Erythroblast (primary cell): Measurements from ENCODE around the gene TCEA3.

ENCODE experiments used
- GATA1 ChIP-seq: IDR thresholded peaks from 2 replicates; pipeline ENCODE4 v1.6.1; 2011; ENCODE audit warnings: low read depth, mild to moderate bottlenecking, control low read depth, low read length, moderate library complexity
- POLR2A ChIP-seq: IDR thresholded peaks from 2 replicates; pipeline ENCODE4 v1.6.1; 2011; ENCODE audit warnings: mild to moderate bottlenecking, low read length

GRCh38 chr1:23422241-23422877, 2.2 kb downstream of the TCEA3 start:
- TF ChIP-seq POLR2A = no peak
- no peak for TF ChIP-seq GATA1
